Fibroblast of the aortic adventitia (primary cell): ENCODE data around the gene RBMS3. TPM values are rescaled to one million over a fixed set of nuclear protein-coding genes. Genes with fewer than 3 reads are reported as not detected.

ENCODE experiments used
- DNase-seq: peaks from one replicate; pipeline ENCODE4 v3.0.0-alpha.2; 2010; ENCODE audit warnings: low read depth
- H3K4me3 ChIP-seq: 2 replicates; pipeline ENCODE4 v1.5.1; 2011; ENCODE audit warnings: low read depth, mild to moderate bottlenecking, control low read depth, low read length, moderate library complexity
- total RNA-seq: library from RNA; depleted of rRNA; stranded (reverse); fragments of >200 nt; gene quantifications from 2 replicates; pipeline ENCODE4 v1.2.3, GENCODE V29; 2012; ENCODE audit warnings: low replicate concordance
- TF ChIP-seq, protein P1 (sequence below): IDR thresholded peaks from 2 replicates; pipeline ENCODE4 v1.5.1; 2011; ENCODE audit warnings: mild to moderate bottlenecking, low read length, control low read depth, inconsistent platforms; ENCODE audit not compliant: insufficient read depth

Gene RBMS3
- total RNA-seq, 1 donor, result 84.1 TPM

- H3K4me3 ChIP-seq, result no peak overlapping the region
- TF ChIP-seq, protein P1, sequence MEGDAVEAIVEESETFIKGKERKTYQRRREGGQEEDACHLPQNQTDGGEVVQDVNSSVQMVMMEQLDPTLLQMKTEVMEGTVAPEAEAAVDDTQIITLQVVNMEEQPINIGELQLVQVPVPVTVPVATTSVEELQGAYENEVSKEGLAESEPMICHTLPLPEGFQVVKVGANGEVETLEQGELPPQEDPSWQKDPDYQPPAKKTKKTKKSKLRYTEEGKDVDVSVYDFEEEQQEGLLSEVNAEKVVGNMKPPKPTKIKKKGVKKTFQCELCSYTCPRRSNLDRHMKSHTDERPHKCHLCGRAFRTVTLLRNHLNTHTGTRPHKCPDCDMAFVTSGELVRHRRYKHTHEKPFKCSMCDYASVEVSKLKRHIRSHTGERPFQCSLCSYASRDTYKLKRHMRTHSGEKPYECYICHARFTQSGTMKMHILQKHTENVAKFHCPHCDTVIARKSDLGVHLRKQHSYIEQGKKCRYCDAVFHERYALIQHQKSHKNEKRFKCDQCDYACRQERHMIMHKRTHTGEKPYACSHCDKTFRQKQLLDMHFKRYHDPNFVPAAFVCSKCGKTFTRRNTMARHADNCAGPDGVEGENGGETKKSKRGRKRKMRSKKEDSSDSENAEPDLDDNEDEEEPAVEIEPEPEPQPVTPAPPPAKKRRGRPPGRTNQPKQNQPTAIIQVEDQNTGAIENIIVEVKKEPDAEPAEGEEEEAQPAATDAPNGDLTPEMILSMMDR, result no peak
- DNase-seq, result no peak
Observed at GRCh38 chr3:29583861-29584260, 303.0 kb downstream of the RBMS3 start.

- H3K4me3 ChIP-seq, result no peak overlapping the region
- TF ChIP-seq, protein P1, result no peak
- no peak for DNase-seq
Observed at GRCh38 chr3:29585368-29585767, 304.5 kb downstream of the RBMS3 start.

DNA sequence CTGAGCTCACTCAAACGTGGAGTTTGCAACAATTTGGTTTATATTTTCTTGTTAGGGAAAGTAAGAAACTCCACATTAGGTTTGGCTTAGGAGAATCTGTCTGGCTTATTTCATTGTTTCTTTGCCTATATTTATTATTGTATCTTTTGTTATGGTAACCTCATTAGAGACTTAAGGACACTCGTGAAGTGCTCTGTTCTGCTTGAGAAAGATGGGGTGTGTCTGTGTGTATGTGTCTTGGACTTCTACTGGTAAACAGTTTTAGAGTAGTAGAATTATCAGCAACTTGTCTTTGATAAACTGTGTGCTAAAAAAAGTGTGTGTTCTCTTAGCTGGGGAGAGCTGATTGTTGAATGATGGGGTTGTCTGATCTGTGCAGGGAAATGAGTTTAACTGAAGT lies 306.5 kb downstream of the RBMS3 start:
- H3K4me3 ChIP-seq, result no peak overlapping the region
- no peak for DNase-seq
- TF ChIP-seq, protein P1, result no peak

DNA sequence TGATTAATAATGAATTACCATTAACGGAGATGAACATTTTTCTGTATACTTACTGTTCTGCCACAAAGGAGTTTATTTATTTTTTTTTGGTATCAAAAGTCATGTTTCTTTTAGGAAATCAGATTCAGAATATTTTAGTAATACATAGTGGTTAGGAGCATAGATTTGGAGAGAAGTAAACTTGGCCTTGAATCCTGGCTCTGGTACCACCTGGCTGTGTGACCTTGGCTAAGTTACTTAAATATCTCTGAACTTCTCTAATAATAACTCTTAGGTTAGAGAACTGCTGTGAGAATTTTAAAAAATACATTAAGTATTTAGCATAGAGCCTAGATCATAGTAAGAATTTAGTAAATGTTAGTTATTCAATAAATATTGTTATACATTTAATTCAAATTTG lies 309.1 kb downstream of the RBMS3 start:
- DNase-seq, result no peak
- TF ChIP-seq, protein P1, result no peak
- H3K4me3 ChIP-seq, result no peak overlapping the region

GRCh38 chr3:29590461-29590860 lies 309.6 kb downstream of the RBMS3 start:
- peak; percentile 6 for DNase-seq
- TF ChIP-seq, protein P1, result no peak

DNA sequence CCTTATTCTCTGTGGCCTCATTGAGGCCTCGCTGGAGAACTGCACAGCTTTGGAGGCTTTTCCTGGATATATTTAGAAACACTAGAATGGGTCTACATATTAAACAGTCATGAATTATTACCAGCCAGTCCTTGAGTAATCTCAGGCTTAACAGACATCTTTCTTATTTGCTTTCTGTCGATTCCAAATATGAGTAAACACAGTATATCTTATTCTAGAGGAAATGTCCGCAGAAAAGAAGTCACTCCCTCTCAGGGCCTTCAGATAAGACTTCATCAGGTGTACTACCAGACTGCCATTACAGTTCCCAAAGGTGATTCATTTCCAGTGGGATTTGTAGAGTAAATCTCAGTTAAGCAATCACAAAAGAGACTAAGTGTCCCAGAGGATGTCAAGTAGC lies 310.7 kb downstream of the RBMS3 start:
- TF ChIP-seq, protein P1, result no peak
- no peak overlapping the region for H3K4me3 ChIP-seq
- DNase-seq, result no peak

More at GRCh38 chr3:29590461-29590860, 309.6 kb downstream of the RBMS3 start:
- no peak overlapping the region for H3K4me3 ChIP-seq

DNA sequence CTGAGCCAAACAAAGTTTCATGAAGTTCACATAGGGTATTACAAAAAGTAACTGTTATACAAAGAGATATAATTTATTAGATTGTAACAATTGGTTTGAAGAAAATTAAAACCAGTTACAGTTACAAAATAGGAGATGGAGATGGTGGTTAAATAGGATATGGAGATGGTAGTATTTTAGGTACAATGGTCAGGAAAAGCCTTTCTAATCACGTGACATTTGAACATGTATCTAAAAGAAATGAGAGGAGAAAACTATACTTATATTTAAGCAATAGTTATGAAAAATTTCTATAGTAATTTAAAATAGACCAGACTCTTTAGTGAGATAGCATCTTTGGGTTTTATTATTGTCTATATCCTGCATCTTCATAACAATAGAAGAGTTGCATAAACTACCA lies 312.9 kb downstream of the RBMS3 start:
- DNase-seq, result no peak
- no peak overlapping the region for H3K4me3 ChIP-seq
- TF ChIP-seq, protein P1, result no peak
